ENCODE measurements around the gene B3GALNT1.

The B3GALNT1 gene, protein sequence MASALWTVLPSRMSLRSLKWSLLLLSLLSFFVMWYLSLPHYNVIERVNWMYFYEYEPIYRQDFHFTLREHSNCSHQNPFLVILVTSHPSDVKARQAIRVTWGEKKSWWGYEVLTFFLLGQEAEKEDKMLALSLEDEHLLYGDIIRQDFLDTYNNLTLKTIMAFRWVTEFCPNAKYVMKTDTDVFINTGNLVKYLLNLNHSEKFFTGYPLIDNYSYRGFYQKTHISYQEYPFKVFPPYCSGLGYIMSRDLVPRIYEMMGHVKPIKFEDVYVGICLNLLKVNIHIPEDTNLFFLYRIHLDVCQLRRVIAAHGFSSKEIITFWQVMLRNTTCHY

DNA sequence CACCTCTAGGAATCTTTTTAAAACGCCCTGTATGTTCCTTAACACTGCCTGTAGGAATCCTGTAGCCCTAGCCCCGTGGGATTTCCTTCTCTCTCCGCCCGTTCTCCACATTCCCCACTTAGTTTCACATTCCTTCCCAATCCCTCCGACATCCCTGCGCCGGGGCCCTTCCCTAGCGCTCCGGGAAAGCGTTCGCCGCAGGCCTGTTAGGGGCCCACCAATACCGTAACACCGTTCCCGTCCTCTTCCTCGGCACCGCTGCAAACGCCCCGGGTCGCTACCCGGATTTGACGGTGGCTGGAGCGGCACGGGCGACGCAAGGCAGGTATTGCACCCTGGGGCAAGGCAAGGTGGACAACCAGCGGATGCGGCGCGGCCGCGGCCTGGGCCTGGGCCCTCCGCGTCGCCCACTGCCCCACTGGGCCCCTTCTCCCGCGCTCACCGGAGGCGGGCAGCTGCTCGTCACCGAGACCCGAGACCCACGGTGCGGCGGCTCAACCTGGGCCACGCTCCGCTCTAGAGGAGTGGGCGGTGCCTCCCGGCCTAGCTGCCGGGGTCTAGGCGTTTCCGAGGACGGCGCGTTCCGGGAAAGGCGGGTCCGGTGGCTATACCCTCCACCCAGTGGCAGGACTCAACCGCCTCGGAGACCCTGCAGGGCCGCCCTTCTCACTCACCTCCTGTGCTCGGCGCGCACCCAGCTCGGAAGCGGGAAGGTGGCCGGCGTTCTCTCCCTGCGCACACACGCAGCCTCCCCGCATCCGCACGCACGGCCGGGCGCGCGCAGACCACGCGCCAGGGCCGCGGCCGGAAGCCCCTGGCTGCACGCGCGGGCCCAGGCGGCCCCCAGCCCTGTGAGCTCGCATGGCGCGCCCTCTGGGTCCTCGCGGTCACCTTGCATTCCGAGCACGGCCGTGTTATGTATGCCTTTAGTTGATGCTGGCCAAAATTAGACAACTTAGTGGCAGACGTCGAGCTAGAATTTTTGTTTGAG, at the start of gene B3GALNT1:
B3GALNT1 (minus strand) TSS at position 789 of the 991 bp plus-strand sequence. CDS start 18,595 bp downstream, outside the sequence.
- no peak for DNase-seq

DNA sequence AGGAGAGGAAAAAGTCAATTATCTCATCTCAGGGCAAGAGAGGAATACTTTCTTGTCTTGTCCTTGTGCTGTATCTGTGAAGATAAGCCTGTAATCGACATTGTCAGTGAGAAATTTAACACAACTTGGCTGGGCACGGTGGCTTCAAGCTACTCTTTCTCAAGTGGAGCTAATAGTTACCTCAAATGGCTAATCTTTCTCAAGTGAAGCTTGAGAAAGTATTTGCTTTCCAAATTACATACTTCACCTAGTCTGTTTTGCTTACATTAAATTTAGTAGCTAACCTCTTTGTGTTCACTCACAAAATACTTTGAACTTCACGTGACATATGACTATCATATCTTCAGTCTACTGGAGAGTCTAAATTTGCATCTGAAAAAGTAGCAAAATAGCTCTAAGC, 48.3 kb upstream of the B3GALNT1 start:
- DNase-seq = no peak

DNA sequence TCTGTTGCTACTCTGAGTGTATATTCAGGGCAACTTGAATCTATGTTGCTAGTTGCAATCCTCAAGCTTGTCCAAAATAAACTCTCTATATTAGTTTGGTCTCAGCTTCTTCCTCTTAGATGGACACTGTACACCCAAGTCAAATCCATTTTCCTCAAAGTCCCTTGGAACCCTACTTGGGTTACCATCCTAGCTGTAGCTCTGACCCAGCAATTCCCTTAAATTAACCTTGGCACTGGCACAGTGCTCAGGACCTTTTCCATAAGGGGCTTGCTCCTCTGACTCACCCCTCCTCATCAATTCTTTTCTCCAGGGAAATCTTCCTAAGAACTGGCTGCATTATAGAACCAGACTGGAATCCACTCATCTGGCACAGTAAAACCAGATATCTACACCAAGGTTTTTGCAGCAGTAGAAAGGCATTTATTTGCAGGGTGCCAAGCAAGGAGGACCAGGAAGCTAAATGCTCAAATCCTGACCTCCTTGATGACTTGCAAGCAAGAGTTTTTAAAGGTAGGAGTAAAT, 44.9 kb upstream of the B3GALNT1 start:
- DNase-seq = no peak

DNA sequence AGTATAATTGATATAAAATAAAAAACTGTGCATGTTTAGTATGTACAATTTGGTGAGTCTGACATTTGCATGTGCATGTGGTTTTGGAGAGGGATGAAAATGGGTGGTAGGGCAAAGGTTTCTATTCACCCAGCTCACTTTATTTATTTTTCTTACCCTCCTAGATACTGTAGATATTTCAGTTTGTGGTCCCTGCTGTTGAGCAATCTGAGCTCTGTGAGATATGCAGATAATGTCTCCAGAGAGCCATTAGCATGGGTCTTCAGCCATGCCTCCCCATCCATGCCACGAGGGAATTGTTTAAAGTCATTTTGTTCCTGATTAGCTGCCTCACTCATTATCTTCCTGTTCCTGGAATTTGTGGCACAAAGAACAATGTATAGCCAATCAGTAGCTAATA, 44.4 kb upstream of the B3GALNT1 start:
- no peak for DNase-seq

DNA sequence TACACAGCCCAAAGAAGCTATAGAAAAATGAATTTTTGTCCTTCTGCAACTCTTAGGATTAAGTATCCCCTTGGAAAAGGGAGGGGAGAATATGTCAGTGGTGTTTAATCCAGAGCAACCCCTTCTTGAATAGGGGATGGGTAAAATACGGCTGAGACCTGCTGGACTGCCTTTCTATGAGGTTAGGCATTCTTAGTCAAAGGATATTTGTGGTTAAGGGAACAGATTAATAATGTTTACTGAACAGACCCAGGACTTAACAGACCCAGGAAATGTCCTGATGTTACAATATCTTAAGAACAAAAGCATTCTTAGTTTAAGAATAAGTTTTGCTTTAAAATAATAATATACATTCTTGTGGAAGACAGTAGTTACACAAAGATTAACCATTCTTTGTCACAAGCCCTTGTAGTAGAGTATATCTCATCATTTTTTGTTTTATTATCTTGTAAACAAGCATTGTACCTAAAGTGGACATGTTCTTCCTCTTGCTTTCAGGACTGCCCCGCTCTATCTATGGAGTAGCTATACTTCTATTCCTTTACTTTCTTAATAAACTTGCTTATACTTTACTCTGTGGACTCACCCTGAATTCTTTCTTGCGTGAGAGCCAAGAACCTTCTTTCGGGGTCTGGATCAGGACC, 43.8 kb upstream of the B3GALNT1 start:
- DNase-seq = no peak

DNA sequence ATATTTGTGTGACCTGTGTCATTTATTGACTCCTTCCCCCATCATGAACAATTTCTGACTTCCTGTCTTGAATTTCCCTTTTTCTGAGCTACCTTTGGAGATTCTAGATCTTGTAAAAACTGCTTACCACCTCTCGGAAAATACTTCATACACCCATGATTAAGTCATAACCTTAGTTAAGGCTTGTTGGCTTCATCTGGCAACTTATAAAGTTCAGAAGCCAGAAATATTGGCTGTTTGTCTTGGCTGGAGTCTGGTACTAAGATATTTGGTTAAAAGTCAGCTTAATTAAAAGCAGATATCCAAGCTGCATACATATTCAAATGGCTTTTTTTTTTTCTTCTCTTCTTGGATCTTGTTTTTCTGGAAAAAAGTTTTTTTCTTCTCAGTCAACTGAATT, 37.3 kb upstream of the B3GALNT1 start:
- DNase-seq = no peak

DNA sequence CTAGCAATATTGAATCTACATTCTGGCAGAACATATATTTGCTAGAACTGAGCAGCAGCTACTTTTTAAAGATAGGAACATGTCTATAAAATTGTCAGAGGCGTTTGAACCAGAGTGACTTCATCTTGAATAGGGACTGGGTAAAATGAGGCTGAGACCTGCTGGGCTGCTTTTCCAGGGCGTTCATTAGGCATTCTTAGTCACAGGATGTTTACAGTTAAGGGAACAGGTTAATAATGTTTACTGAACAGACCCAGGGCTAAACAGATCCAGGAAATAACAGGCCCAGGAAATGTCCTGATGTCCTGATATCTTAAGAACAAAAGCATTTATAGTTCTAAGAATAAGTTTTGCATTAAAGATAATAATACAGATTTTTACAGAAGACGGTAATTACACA, 34.5 kb upstream of the B3GALNT1 start:
- no peak for DNase-seq

DNA sequence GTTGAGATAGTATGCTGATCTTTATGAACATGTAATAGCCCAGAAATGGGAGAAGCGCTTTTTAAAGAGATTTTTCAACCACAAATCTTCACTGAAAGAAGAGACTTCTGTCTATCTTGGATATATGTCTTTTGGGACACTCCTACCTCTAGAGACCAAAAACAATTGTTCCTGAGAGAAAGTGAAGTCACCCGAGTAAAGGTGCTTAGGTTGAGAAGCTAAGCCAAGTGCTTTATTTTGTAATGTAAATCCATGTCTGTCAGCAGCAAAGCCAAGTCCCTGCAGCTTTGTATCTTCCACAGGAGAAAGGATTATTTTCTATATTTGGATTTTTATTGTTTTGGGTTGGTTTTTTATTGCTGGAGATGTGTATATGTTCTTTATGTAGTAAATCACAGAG, 32.1 kb upstream of the B3GALNT1 start:
- no peak for DNase-seq

DNA sequence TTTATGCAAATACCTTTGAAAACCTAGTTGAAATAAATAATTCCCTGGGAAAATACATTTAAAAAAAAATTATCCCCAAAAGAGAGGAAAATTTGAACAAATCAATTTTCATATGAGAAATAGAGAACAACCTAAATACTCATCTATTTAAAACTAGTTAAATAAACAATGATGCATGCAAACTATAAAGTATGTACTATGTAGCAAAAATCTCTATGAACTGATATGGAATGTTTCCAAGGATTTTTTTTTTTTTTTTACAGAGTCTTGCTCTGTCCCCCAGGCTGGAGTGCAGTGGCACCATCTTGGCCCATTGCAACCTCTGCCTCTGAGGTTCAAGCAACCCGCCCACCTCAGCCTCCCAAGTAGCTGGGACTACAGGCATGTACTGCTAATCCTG, 27.2 kb upstream of the B3GALNT1 start:
- DNase-seq = no peak

DNA sequence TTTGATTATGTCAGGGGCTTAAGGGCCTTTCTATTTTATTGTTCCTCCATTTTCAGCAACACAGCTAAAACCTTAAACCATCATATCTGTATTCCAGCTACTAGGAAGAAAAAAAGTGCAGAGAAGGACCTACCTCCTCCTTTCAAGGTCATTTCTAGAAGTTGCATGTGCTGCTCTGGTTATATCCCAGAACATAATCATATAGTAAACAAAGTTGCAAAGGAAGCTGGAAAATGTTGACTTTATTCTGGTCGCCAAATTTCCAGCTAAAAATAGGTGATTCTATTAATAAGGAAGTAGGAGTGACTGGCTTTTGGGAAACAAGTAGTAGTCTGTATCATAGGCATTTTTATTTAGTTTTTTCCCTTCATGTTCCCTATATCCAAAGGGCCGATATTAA, 21.3 kb upstream of the B3GALNT1 start:
- no peak for DNase-seq

DNA sequence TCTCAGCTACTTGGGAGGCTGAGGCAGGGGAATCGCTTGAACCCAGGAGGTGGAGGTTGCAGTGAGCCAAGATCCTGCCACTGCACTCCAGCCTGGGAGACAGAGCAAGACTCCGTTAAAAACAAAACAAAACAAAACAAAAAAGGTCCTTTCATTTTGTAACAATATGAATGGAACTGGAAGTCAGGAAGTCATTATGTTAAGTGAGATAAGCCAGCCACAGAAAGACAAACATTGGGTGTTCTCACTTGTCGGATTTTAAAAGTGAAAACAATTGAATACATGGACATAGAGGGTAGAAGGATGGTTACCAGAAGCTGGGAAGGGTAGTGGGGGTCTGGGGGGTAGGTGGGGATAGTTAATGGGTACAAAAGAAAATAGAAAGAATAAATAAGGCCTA, 12.5 kb upstream of the B3GALNT1 start:
- DNase-seq = no peak

DNA sequence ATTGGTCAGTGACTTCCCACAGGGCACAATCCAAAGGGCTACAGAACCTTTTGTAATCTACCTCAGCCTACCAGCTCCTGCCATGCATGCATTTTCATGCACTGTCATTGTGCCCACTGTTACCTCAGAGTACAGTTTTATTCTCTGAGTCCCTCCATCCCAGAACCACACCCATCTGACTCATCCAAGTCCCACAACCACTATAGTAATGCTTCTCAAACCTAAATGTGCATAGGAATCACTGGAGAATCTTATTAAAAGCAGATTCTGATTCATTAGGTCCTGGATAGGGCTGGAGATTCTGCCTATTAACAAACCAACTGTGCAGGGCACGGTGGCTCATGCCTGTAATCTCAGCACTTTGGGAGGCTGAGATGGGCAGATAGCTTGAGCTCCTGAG, 3.7 kb upstream of the B3GALNT1 start:
- no peak for DNase-seq

DNA sequence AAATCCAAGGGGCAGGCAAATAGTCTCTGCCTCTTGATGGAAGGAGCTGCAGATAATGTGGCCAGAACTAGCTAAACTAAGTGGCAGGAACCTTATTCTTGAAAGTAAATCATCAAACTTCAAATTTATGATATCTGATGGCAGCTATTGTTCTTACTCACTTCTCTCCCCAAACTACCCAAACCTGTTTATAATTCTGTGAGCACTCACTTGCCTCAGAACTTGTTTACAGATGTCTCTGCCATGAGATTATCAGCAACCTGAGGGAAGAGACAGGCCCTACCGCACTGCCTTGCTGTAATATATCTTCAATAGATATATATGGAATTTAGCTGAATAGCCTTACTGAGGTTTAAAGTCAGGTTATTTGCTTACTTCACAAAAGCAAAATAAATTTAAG, 2.2 kb upstream of the B3GALNT1 start:
- DNase-seq = no peak

DNA sequence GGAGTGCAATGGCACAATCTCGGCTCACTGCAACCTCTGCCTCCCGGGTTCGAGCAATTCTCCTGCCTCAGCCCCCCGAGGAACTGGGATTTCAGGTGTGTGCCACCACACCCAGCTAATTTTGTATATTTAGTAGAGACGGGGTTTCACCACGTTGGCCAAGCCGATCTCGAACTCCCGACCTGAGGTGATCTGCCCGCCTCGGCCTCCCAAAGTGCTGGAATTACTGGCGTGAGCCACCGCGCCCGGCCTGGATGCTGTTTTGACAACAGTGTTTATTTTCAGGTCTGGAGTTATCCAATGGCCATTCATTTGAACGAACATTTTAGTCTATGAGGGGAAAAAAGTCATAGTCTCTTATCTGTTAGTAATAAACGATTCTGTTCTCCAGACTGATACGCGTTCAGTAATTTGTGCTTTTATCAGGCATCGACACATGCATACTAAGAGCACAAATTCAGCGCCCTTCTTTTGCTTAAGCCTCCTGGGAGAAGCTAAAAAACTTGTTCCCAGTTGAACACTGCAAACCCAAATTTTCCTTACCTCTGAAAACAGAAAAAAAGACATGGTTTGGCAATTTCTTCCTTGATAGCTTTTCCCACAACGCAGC, 1.3 kb downstream of the B3GALNT1 start:
- DNase-seq = no peak

DNA sequence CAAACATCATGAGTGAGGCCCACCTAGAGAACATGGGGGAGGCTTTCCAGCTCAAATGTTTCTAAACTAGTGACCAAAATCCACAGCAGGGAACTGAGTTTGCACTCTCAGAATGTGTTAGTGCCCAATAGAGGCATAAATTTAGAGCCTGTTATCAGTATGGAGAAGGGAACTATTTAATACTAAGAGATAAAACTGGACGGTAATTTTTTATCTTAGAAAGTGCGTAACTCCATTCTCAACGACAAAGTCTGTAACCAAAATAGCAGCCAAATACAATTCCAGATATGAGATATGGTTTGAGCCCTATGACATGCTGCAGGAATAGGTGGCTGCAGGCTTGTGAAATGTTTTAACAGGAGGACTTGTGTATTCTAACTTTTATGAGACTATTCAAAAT, 3.5 kb downstream of the B3GALNT1 start:
- DNase-seq = no peak

DNA sequence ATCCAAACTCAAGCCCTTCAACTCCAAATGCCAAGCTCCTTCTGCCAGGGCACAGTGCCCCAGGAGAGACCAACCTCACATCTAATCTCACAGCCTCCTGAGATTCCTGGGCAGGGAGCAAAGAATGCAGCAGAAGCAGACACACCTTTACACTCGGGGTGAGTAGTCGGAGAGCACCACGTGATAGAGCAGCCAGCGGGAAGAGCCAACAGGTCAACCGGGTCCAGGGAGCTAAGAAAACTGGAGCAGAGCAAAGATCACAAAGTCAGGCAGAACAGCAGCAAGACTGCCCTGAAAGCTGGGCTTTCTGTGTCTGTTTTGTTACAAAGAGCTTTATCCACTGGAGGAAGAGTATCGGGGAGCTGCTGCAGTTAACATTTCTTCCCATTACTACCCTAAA, 4.2 kb downstream of the B3GALNT1 start:
- DNase-seq = no peak

DNA sequence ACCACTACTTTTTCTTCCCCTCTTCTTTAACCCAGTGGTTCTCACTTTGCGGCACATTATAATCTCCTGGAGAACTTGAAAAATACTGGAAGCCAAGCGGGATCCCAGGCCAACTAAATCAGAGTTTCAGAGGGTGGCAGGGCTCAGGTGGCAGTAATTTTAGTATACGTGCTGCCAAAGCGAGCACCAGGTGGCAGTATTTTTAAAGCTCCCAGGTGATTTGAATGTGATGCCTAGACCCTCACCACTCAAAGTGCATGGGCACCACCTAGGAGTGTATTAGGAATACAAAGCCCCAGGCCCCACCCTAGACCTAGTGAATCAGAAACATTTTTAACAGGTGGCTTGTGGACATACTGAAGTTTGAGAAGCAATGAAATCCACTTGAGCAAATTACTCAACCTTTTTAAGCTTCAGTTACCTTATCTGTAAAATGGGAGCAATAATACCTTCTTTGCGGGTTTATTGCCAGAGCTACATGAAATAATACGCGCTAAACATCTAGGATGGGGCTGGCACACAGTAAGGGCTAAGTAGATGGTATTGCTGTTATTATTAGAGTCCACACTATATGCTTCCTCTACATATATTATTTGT, 8.3 kb downstream of the B3GALNT1 start:
- DNase-seq = no peak

DNA sequence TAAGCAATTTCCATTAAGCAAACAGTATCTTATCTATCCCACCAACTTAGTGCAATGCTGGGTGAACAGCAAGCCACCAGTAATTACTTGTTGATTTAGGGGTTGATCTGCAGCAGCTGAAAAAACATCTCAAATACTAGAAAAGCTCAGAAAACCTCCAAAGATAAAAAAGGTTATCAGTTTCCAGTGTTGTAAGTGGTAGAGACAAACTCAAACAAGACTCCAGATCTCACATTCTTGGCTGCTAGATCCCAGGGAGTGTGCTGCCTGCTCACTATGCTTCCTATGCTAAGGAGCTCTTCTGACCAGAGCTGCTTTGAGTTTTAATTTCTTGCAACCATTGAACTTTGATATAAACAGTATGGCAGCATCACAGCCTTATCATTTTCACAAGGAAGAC, 11.3 kb downstream of the B3GALNT1 start:
- DNase-seq = no peak

DNA sequence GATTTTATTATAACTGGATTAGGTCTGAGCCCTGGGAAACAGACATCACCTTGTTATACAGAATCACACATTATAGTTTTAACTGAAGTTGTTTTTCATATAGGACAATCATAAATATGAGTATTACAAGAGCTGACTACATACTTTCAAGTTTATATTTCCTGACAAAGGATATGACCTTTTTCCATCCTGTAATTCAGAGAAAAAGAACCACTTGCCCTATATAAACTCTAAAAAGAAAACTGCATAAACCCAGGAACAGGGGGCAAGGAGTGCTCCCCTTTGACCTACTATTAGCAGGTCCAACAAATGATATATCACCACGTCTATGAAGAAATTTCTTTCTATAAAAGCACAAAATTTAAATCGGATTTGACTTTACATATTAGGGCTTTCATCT, 20.9 kb downstream of the B3GALNT1 start:
- DNase-seq = no peak

DNA sequence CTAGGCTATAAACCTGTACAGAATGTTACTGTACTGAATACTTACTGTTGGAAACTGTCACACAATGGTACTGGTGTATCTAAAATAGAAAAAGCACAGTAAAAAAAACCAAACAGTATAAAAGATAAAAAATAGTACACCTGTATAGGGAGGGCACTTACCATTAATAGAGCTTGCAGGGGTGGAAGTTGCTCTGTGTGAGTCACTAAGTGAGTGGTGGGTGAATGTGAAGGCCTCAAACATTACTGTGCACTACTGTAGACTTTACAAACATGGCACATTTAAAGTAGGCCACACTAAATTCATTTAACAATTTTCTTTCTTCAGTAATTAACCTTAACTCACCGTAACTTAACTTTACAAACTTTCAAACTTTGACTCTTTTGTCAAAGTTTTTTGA, 22.0 kb downstream of the B3GALNT1 start:
- no peak for DNase-seq

DNA sequence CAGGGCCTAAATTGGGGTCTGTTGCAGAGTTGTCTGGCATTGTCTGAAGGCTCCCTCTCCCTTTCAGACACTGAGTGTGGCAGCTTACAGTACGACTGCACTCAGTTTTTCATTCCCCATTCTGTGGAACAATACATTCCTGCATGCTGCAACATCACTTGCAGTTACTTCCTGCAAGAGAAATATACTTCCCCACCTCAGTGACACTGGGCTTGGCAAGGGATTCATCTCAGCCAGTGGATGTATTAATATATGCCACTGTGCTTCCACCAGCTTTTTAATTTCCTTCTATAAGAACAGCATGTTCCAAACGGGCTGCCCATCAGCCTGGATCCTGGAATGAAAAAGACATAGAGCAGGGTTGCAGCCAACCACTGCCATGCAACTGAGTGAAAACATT, 23.1 kb downstream of the B3GALNT1 start:
- no peak for DNase-seq

DNA sequence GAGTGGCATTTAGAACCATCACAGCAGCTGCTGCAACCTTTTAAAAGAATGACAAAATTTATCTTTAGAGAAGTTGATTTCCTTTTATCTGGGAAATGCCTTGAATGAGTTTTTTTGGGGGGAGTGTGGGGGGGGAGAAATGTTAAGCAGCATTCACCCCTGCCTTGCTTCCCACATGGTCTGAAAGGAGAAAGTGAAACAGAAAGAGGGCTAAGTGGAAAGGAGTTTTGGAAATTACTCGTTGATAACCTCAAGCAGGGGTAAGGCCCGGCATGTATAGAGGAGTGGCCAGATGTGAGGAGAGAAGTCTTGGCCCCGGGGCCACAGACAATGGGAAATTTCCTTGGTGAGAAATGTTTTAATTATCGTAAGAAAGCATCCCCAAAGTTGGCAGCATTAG, 23.5 kb downstream of the B3GALNT1 start:
- DNase-seq = no peak

DNA sequence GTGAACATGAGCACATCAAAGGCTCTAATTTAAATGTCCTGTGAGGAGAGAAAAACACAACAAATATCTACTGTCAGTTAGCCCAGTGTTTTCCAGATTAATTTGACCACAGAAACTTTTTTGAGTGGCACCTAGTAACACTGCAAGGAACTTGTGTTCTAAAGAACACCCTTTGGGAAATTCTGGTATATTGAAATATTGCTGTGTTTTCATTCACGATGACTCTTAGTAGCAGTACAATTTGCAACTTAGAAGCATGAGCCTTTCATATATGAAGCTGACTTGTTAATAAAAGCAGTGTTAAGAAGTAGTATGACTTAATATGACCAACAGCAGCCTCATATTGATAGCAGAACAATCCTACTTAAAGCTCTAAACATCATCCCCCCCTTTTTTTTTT, 32.0 kb downstream of the B3GALNT1 start:
- DNase-seq = no peak
